GM23338 (cell line): Measurements from ENCODE around the gene MAS1L. TPM values are rescaled to one million over a fixed set of nuclear protein-coding genes. Genes with fewer than 3 reads are reported as not detected.

Experiments used
- ATAC-seq: fragments of 200-7000 bp; cut with Tn5 transposase; 3 replicates; pipeline ENCODE4 v1.9.1; 2020
- DNase-seq: peaks from one replicate; pipeline ENCODE4 v3.0.0-alpha.2; 2015; ENCODE audit warnings: low spot score
- H2AFZ ChIP-seq: fragments of 200-600 bp; sonication (generic); 2 replicates; pipeline ENCODE4 v1.8.0; 2016; ENCODE audit warnings: antibody characterized with exemption, mild to moderate bottlenecking, moderate library complexity
- H3F3A ChIP-seq: fragments of 200-600 bp; sonication (generic); replicated peaks from 2 replicates; pipeline ENCODE4 v1.8.0; 2017; ENCODE audit warnings: antibody characterized with exemption, mixed run types, low read depth
- H3K27ac ChIP-seq: fragments of 200-600 bp; sonication (generic); 2 replicates; pipeline ENCODE4 v1.6.1; 2016; ENCODE audit warnings: low read depth
- H3K27me3 ChIP-seq: fragments of 200-600 bp; sonication (generic); 2 replicates; pipeline ENCODE4 v1.8.0; 2016; ENCODE audit warnings: mild to moderate bottlenecking, mixed run types, moderate library complexity; ENCODE audit not compliant: insufficient read depth
- H3K36me3 ChIP-seq: fragments of 200-600 bp; sonication (generic); 2 replicates; pipeline ENCODE4 v1.8.0; 2016; ENCODE audit warnings: mild to moderate bottlenecking; ENCODE audit not compliant: insufficient read depth
- H3K4me1 ChIP-seq: fragments of 200-600 bp; sonication (generic); 2 replicates; pipeline ENCODE4 v1.8.0; 2016; ENCODE audit warnings: mild to moderate bottlenecking, moderate library complexity; ENCODE audit not compliant: insufficient read depth
- H3K4me2 ChIP-seq: fragments of 200-600 bp; sonication (generic); 2 replicates; pipeline ENCODE4 v1.7.1; 2017; ENCODE audit warnings: mixed run types
- H3K4me3 ChIP-seq: fragments of 200-600 bp; sonication (generic); 2 replicates; pipeline ENCODE4 v1.6.1; 2016; ENCODE audit warnings: mixed run types
- H3K79me2 ChIP-seq: fragments of 200-600 bp; sonication (generic); replicated peaks from 2 replicates; pipeline ENCODE4 v1.8.0; 2017; ENCODE audit warnings: mild to moderate bottlenecking; ENCODE audit not compliant: insufficient read depth
- H3K9me2 ChIP-seq: fragments of 200-600 bp; sonication (generic); 2 replicates; pipeline ENCODE4 v1.8.0; 2017; ENCODE audit not compliant: insufficient read depth
- H4K20me1 ChIP-seq: fragments of 200-600 bp; sonication (generic); replicated peaks from 2 replicates; pipeline ENCODE4 v1.8.0; 2017; ENCODE audit warnings: mild to moderate bottlenecking; ENCODE audit not compliant: insufficient read depth
- H3K27ac Mint-ChIP-seq: 2 replicates; pipeline ENCODE4 v1.8.0; 2020; ENCODE audit warnings: inconsistent platforms, mild to moderate bottlenecking, moderate library complexity, mixed read lengths
- H3K27me3 Mint-ChIP-seq: 3 replicates; pipeline ENCODE4 v1.8.0; 2022; ENCODE audit warnings: low read depth, mild to moderate bottlenecking, moderate library complexity, mixed read lengths, inconsistent platforms; ENCODE audit not compliant: insufficient read depth, poor library complexity
- H3K36me3 Mint-ChIP-seq: 3 replicates; pipeline ENCODE4 v1.8.0; 2021; ENCODE audit warnings: low read depth, mild to moderate bottlenecking, inconsistent platforms, moderate library complexity, mixed read lengths
- H3K4me1 Mint-ChIP-seq: 3 replicates; pipeline ENCODE4 v1.8.0; 2020; ENCODE audit warnings: mild to moderate bottlenecking, inconsistent platforms, mixed read lengths
- H3K4me3 Mint-ChIP-seq: 3 replicates; pipeline ENCODE4 v1.8.0; 2021; ENCODE audit warnings: moderate library complexity, mild to moderate bottlenecking, inconsistent platforms, mixed read lengths
- H3K9me3 Mint-ChIP-seq: 3 replicates; pipeline ENCODE4 v1.8.0; 2020; ENCODE audit warnings: moderate library complexity, mild to moderate bottlenecking, inconsistent platforms, mixed read lengths
- CREB1 ChIP-seq: fragments of 250-450 bp; sonication (Bioruptor Pico); IDR thresholded peaks from 2 replicates; pipeline ENCODE4 v1.5.0; 2020; ENCODE audit warnings: low read depth, mild to moderate bottlenecking, moderate library complexity
- EZH2phosphoT487 ChIP-seq: fragments of 200-600 bp; sonication (generic); IDR thresholded peaks from one replicate; pipeline ENCODE4 v1.8.1; 2018; ENCODE audit warnings: antibody characterized with exemption; ENCODE audit not compliant: unreplicated experiment
- JUNB ChIP-seq: IDR thresholded peaks from one replicate; pipeline ENCODE4 v1.6.1; 2016; ENCODE audit warnings: antibody characterized with exemption; ENCODE audit not compliant: unreplicated experiment
- NANOG ChIP-seq: IDR thresholded peaks from 2 replicates; pipeline ENCODE4 v1.6.1; 2016; ENCODE audit warnings: antibody characterized with exemption, borderline replicate concordance
- POLR2AphosphoS5 ChIP-seq: IDR thresholded peaks from 2 replicates; pipeline ENCODE4 v1.6.1; 2016; ENCODE audit warnings: antibody characterized with exemption, low read depth
- STAT1 ChIP-seq: IDR thresholded peaks from one replicate; pipeline ENCODE4 v1.6.1; 2016; ENCODE audit warnings: antibody characterized with exemption; ENCODE audit not compliant: unreplicated experiment
- ZNF114 ChIP-seq: fragments of 250-450 bp; sonication (Bioruptor Pico); IDR thresholded peaks from 2 replicates; pipeline ENCODE4 v1.5.0; 2020; ENCODE audit warnings: mild to moderate bottlenecking, moderate library complexity
- ZNF331 ChIP-seq: fragments of 250-450 bp; sonication (Bioruptor Pico); IDR thresholded peaks from 2 replicates; pipeline ENCODE4 v1.5.0; 2020; ENCODE audit warnings: low read depth, mild to moderate bottlenecking, moderate library complexity
- polyA plus RNA-seq: library from polyadenylated mRNA; unstranded; fragments of >200 nt; fragmentation: Nextera tagmentation; extraction: Ambion mirVana; gene quantifications from 2 replicates; pipeline ENCODE4 v1.2.1, GENCODE V29; 2016
- total RNA-seq: library from RNA; depleted of rRNA; stranded (reverse); fragments of >200 nt; shearing (Covaris generic); gene quantifications from 2 replicates; pipeline ENCODE4 v1.2.3, GENCODE V29; 2014
- TF ChIP-seq, protein P1 (sequence below), 2 experiments: fragments of 200-600 bp in 1 of 2; sonication (generic) in 1 of 2; conservative IDR thresholded peaks; 2 replicates each; pipeline versions ENCODE4 v1.5.1 to v1.6.1; 2016 to 2017; ENCODE audit warnings: antibody characterized with exemption in 2 of 2, low read depth in 2 of 2, mild to moderate bottlenecking in 2 of 2, moderate library complexity in 1 of 2
- TF ChIP-seq, protein P2 (sequence below): IDR thresholded peaks from one replicate; pipeline ENCODE4 v1.6.1; 2018; ENCODE audit warnings: antibody characterized with exemption; ENCODE audit not compliant: unreplicated experiment
- TF ChIP-seq, protein P3 (sequence below): fragments of 250-450 bp; sonication (Bioruptor Pico); IDR thresholded peaks from 2 replicates; pipeline ENCODE4 v1.5.0; 2020; ENCODE audit warnings: mild to moderate bottlenecking, moderate library complexity

MAS1L gene
- total and polyA plus RNA-seq, 2 experiments from 2014 or later, result not detected

GRCh38 chr6:29491574-29491973 lies 3.8 kb upstream of the MAS1L start:
- Histone ChIP-seq H2AFZ (no peak overlapping the region), H3K36me3 (no peaks in the 10 kb centered on the region), H3K27me3 (no peaks in the 10 kb centered on the region), H3K79me2 (no peaks in the 10 kb centered on the region), H3K9me2 (peaks cover 32% of the 10 kb centered on the region), H3K4me2 (no peak overlapping the region), H3K27ac (no peak overlapping the region), H3K4me1 (no peaks in the 10 kb centered on the region), H3K4me3 (no peak overlapping the region), H3F3A (no peaks in the 10 kb centered on the region), H4K20me1 (no peaks in the 10 kb centered on the region)
- ATAC-seq (no peak), DNase-seq (no peak)
- Mint-ChIP-seq H3K4me3 (no peak overlapping the region), H3K36me3 (no peaks in the 10 kb centered on the region), H3K4me1 (peaks cover 5% of the 10 kb centered on the region), H3K27me3 (peaks cover 5% of the 10 kb centered on the region), H3K9me3 (no peaks in the 10 kb centered on the region), H3K27ac (no peak overlapping the region)
- TF ChIP-seq POLR2AphosphoS5, result no peak

DNA sequence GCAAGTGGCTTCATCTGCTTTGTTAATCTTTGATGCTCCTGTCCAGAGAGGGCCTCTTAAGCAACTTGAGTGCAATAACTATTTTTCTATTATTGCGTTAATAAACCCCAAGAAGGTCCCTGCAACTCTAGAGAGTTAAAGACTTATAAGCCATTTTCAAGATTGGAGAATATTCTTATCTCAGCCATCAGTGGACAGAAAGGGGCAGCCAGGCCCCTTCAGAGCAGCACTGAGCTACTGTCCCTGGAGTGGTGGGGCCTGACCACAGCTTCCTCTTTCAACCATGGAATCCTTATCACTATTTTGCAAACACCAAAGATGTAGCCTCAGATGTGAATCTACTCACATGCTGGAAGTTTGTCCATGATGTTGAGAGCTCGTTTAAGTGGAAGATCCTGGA lies 2.8 kb upstream of the MAS1L start:
- peaks cover 26% of the 10 kb centered on the region for H3K9me2 ChIP-seq
- H3K4me1 Mint-ChIP-seq, result peaks cover 5% of the 10 kb centered on the region
- H4K20me1 ChIP-seq, result no peaks in the 10 kb centered on the region
- H3K4me2 ChIP-seq, result no peak overlapping the region
- no peaks in the 10 kb centered on the region for H3K9me3 Mint-ChIP-seq
- H3K4me1 ChIP-seq, result no peaks in the 10 kb centered on the region
- H3K4me3 Mint-ChIP-seq, result no peak overlapping the region
- no peak overlapping the region for H2AFZ ChIP-seq
- H3K27me3 ChIP-seq, result no peaks in the 10 kb centered on the region
- peaks cover 5% of the 10 kb centered on the region for H3K27me3 Mint-ChIP-seq
- DNase-seq, result no peak
- no peaks in the 10 kb centered on the region for H3F3A ChIP-seq
- no peak overlapping the region for H3K4me3 ChIP-seq
- no peaks in the 10 kb centered on the region for H3K36me3 ChIP-seq
- no peaks in the 10 kb centered on the region for H3K36me3 Mint-ChIP-seq
- no peak overlapping the region for H3K27ac ChIP-seq
- H3K79me2 ChIP-seq, result no peaks in the 10 kb centered on the region
- H3K27ac Mint-ChIP-seq, result no peak overlapping the region
- no peak for ATAC-seq
- TF ChIP-seq, protein P1, sequence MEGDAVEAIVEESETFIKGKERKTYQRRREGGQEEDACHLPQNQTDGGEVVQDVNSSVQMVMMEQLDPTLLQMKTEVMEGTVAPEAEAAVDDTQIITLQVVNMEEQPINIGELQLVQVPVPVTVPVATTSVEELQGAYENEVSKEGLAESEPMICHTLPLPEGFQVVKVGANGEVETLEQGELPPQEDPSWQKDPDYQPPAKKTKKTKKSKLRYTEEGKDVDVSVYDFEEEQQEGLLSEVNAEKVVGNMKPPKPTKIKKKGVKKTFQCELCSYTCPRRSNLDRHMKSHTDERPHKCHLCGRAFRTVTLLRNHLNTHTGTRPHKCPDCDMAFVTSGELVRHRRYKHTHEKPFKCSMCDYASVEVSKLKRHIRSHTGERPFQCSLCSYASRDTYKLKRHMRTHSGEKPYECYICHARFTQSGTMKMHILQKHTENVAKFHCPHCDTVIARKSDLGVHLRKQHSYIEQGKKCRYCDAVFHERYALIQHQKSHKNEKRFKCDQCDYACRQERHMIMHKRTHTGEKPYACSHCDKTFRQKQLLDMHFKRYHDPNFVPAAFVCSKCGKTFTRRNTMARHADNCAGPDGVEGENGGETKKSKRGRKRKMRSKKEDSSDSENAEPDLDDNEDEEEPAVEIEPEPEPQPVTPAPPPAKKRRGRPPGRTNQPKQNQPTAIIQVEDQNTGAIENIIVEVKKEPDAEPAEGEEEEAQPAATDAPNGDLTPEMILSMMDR (conservative IDR thresholded peaks at IDR 0.05; ENCODE audit: low read depth in 2 of 2), result no peak
- TF ChIP-seq ZNF114 (CRISPR knock-in tag), result no peak
- TF ChIP-seq EZH2phosphoT487, result no peak
- TF ChIP-seq, protein P2, sequence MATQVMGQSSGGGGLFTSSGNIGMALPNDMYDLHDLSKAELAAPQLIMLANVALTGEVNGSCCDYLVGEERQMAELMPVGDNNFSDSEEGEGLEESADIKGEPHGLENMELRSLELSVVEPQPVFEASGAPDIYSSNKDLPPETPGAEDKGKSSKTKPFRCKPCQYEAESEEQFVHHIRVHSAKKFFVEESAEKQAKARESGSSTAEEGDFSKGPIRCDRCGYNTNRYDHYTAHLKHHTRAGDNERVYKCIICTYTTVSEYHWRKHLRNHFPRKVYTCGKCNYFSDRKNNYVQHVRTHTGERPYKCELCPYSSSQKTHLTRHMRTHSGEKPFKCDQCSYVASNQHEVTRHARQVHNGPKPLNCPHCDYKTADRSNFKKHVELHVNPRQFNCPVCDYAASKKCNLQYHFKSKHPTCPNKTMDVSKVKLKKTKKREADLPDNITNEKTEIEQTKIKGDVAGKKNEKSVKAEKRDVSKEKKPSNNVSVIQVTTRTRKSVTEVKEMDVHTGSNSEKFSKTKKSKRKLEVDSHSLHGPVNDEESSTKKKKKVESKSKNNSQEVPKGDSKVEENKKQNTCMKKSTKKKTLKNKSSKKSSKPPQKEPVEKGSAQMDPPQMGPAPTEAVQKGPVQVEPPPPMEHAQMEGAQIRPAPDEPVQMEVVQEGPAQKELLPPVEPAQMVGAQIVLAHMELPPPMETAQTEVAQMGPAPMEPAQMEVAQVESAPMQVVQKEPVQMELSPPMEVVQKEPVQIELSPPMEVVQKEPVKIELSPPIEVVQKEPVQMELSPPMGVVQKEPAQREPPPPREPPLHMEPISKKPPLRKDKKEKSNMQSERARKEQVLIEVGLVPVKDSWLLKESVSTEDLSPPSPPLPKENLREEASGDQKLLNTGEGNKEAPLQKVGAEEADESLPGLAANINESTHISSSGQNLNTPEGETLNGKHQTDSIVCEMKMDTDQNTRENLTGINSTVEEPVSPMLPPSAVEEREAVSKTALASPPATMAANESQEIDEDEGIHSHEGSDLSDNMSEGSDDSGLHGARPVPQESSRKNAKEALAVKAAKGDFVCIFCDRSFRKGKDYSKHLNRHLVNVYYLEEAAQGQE, result no peak
- no peak for TF ChIP-seq NANOG
- no peak for TF ChIP-seq CREB1 (CRISPR knock-in tag)
- TF ChIP-seq JUNB, result no peak
- no peak for TF ChIP-seq STAT1
- TF ChIP-seq, protein P3, sequence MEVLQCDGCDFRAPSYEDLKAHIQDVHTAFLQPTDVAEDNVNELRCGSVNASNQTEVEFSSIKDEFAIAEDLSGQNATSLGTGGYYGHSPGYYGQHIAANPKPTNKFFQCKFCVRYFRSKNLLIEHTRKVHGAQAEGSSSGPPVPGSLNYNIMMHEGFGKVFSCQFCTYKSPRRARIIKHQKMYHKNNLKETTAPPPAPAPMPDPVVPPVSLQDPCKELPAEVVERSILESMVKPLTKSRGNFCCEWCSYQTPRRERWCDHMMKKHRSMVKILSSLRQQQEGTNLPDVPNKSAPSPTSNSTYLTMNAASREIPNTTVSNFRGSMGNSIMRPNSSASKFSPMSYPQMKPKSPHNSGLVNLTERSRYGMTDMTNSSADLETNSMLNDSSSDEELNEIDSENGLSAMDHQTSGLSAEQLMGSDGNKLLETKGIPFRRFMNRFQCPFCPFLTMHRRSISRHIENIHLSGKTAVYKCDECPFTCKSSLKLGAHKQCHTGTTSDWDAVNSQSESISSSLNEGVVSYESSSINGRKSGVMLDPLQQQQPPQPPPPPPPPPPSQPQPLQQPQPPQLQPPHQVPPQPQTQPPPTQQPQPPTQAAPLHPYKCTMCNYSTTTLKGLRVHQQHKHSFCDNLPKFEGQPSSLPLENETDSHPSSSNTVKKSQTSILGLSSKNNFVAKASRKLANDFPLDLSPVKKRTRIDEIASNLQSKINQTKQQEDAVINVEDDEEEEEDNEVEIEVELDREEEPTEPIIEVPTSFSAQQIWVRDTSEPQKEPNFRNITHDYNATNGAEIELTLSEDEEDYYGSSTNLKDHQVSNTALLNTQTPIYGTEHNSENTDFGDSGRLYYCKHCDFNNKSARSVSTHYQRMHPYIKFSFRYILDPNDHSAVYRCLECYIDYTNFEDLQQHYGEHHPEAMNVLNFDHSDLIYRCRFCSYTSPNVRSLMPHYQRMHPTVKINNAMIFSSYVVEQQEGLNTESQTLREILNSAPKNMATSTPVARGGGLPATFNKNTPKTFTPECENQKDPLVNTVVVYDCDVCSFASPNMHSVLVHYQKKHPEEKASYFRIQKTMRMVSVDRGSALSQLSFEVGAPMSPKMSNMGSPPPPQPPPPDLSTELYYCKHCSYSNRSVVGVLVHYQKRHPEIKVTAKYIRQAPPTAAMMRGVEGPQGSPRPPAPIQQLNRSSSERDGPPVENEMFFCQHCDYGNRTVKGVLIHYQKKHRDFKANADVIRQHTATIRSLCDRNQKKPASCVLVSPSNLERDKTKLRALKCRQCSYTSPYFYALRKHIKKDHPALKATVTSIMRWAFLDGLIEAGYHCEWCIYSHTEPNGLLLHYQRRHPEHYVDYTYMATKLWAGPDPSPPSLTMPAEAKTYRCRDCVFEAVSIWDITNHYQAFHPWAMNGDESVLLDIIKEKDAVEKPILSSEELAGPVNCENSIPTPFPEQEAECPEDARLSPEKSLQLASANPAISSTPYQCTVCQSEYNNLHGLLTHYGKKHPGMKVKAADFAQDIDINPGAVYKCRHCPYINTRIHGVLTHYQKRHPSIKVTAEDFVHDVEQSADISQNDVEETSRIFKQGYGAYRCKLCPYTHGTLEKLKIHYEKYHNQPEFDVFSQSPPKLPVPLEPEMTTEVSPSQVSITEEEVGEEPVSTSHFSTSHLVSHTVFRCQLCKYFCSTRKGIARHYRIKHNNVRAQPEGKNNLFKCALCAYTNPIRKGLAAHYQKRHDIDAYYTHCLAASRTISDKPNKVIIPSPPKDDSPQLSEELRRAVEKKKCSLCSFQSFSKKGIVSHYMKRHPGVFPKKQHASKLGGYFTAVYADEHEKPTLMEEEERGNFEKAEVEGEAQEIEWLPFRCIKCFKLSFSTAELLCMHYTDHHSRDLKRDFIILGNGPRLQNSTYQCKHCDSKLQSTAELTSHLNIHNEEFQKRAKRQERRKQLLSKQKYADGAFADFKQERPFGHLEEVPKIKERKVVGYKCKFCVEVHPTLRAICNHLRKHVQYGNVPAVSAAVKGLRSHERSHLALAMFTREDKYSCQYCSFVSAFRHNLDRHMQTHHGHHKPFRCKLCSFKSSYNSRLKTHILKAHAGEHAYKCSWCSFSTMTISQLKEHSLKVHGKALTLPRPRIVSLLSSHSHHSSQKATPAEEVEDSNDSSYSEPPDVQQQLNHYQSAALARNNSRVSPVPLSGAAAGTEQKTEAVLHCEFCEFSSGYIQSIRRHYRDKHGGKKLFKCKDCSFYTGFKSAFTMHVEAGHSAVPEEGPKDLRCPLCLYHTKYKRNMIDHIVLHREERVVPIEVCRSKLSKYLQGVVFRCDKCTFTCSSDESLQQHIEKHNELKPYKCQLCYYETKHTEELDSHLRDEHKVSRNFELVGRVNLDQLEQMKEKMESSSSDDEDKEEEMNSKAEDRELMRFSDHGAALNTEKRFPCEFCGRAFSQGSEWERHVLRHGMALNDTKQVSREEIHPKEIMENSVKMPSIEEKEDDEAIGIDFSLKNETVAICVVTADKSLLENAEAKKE (CRISPR knock-in tag), result no peak
- no peak for TF ChIP-seq ZNF331
- TF ChIP-seq POLR2AphosphoS5, result no peak
